ENCODE measurements around the gene CCNY. TPM values are rescaled to one million over a fixed set of nuclear protein-coding genes. Genes with fewer than 3 reads are reported as not detected.

Gene CCNY
- total and polyA plus RNA-seq, 2 of the 4 experiments (the other 2 are of a cell fraction): 38.0 to 131 TPM

GRCh38 chr10:35592441-35592840 is 256.1 kb downstream of the CCNY start:
- no CpG with 5 or more reads among the region's 4 CpGs for WGBS, 2 experiments (ENCODE audit: extremely low coverage in 2 of 2, insufficient read length in 1 of 2)
- dilution Hi-C loops (cut with HindIII; ENCODE audit: low sequenced_read_pairs, unreplicated experiment): no loop called here
- intact Hi-C loops (cut with micrococcal nuclease): loop anchor here (10.0 kb wide), 1 partner anchor 358 kb away; no protein-coding TSS in a partner anchor
- Histone ChIP-seq H4K20me1 (ENCODE audit: insufficient read depth, low read length) (no peaks in the 10 kb centered on the region), H3K4me3 (ENCODE audit: insufficient read depth, low read depth, low read length) (no peak overlapping the region), H2BK20ac (ENCODE audit: low read depth, low read length) (no peak overlapping the region), H3K14ac (replicated peaks; ENCODE audit: low read depth, low read length) (no peak overlapping the region), H3K27me3 (ENCODE audit: control insufficient read depth, insufficient read depth, low read length) (peaks cover 28% of the 10 kb centered on the region), H3K9me1 (ENCODE audit: insufficient read depth, low read length) (no peaks in the 10 kb centered on the region), H2BK120ac (ENCODE audit: low read depth, low read length) (no peak overlapping the region), H4K8ac (ENCODE audit: low read depth in 2 of 2, low read length in 2 of 2) (no peak overlapping the region), H3K9me3 (ENCODE audit: control insufficient read depth, insufficient read depth, low read length) (peaks cover 9% of the 10 kb centered on the region), H2BK5ac (ENCODE audit: low read depth, low read length, poor library complexity, severe bottlenecking) (no peak overlapping the region), H4K91ac (ENCODE audit: insufficient read depth, low read depth, low read length) (no peak overlapping the region), H3K36me3 (ENCODE audit: control insufficient read depth, insufficient read depth, low read length) (no peaks in the 10 kb centered on the region), H3K4me1 (ENCODE audit: control insufficient read depth, insufficient read depth, low read length) (no peaks in the 10 kb centered on the region), H3K56ac (ENCODE audit: extremely low read depth, insufficient read depth, low read length) (no peak overlapping the region), H3K18ac (ENCODE audit: low read depth, low read length) (no peak overlapping the region), H3K23ac (ENCODE audit: low read depth, low read length) (no peak overlapping the region), H4K5ac (ENCODE audit: low read depth, low read length) (no peak overlapping the region), H3K27ac (ENCODE audit: insufficient read depth, low read length) (no peak overlapping the region), H3K4me2 (ENCODE audit: low read depth, low read length) (no peak overlapping the region), H2AK9ac (replicated peaks; ENCODE audit: low read depth, low read length, poor library complexity) (no peak overlapping the region), H2AK5ac (ENCODE audit: low read depth, low read length) (no peak overlapping the region), H3K4ac (ENCODE audit: low read depth, low read length) (no peak overlapping the region), H2BK15ac (ENCODE audit: low read depth, low read length) (no peak overlapping the region), H2AFZ (replicated peaks; ENCODE audit: low read length, poor library complexity) (no peak overlapping the region), H3K9ac (ENCODE audit: low read depth, low read length) (no peak overlapping the region), H3K79me1 (ENCODE audit: low read depth in 1 of 2, low read length in 2 of 2) (no peaks in the 10 kb centered on the region)
- DNase-seq (no peak), ATAC-seq (ENCODE audit: low read depth) (no peak)
- ChIA-PET CTCF (no interaction called here), POLR2A (ENCODE audit: unreplicated experiment) (no interaction called here)
- no TSS peak for BruUV-seq (replicated peaks)
- no peak for TF ChIP-seq SMC3 (IDR thresholded peaks at IDR 0.05; ENCODE audit: low read depth, low read length)
- TF ChIP-seq NFE2L2 (IDR thresholded peaks at IDR 0.05; ENCODE audit: low read depth, low read length): no peak
- no peak for TF ChIP-seq ELK1 (IDR thresholded peaks at IDR 0.05; ENCODE audit: borderline replicate concordance, low read depth, low read length)
- no peak for TF ChIP-seq RAD21 (IDR thresholded peaks at IDR 0.05; ENCODE audit: low read length)
- TF ChIP-seq USF2 (IDR thresholded peaks at IDR 0.05; ENCODE audit: low read depth, low read length): no peak
- in situ Hi-C loops (cut with MboI; ENCODE audit: low sequenced_read_pairs): no loop called here
